Adipocyte (in vitro differentiated cells): ENCODE measurements around the gene UVRAG.
"Not testable (repeated sequence)": the region's sequence is repeated elsewhere in the genome, so short reads cannot be mapped to it uniquely, and the experiment has no call there.

ENCODE experiments used
- DNase-seq: peaks from one replicate; pipeline ENCODE4 v3.0.0-alpha.2; 2015; ENCODE audit warnings: low read depth
- H3K27me3 ChIP-seq: replicated peaks from 2 replicates; pipeline ENCODE4 v1.7.0; 2013; ENCODE audit warnings: mild to moderate bottlenecking, low read length, moderate library complexity; ENCODE audit not compliant: control insufficient read depth, insufficient read depth
- H3K36me3 ChIP-seq: 2 replicates; pipeline ENCODE4 v1.7.0; 2013; ENCODE audit warnings: low read length, mild to moderate bottlenecking, moderate library complexity; ENCODE audit not compliant: control insufficient read depth, insufficient read depth, severe bottlenecking
- H3K4me1 ChIP-seq: 2 replicates; pipeline ENCODE4 v1.7.0; 2013; ENCODE audit warnings: mild to moderate bottlenecking, low read length, moderate library complexity; ENCODE audit not compliant: control insufficient read depth, insufficient read depth
- H3K4me3 ChIP-seq: 2 replicates; pipeline ENCODE4 v1.7.0; 2013; ENCODE audit warnings: mild to moderate bottlenecking, low read length, moderate library complexity
- H3K9ac ChIP-seq: 2 replicates; pipeline ENCODE4 v1.7.0; 2013; ENCODE audit warnings: mild to moderate bottlenecking, low read length, moderate library complexity
- H3K9me3 ChIP-seq: 2 replicates; pipeline ENCODE4 v1.7.0; 2013; ENCODE audit warnings: mild to moderate bottlenecking, low read length, moderate library complexity; ENCODE audit not compliant: control insufficient read depth

The UVRAG gene

GRCh38 chr11:75930534-75930933 is 115.5 kb downstream of the UVRAG start:
- no peak overlapping the region for H3K4me3 ChIP-seq
- H3K9me3 ChIP-seq, result no peaks in the 10 kb centered on the region
- peak; percentile 34 for DNase-seq

GRCh38 chr11:75931124-75931523 is 116.1 kb downstream of the UVRAG start:
- peak; percentile 46 for DNase-seq
- H3K4me3 ChIP-seq, result no peak overlapping the region
- no peaks in the 10 kb centered on the region for H3K36me3 ChIP-seq
- no peaks in the 10 kb centered on the region for H3K27me3 ChIP-seq
- H3K4me1 ChIP-seq, result peaks cover 4% of the 10 kb centered on the region
- H3K9me3 ChIP-seq, result no peaks in the 10 kb centered on the region
- H3K9ac ChIP-seq, result no peak overlapping the region

More at GRCh38 chr11:75930534-75930933, 115.5 kb downstream of the UVRAG start:
- H3K9ac ChIP-seq, result no peak overlapping the region
- peaks cover 10% of the 10 kb centered on the region for H3K4me1 ChIP-seq
- no peaks in the 10 kb centered on the region for H3K36me3 ChIP-seq
- no peaks in the 10 kb centered on the region for H3K27me3 ChIP-seq

GRCh38 chr11:75933736-75934135 is 118.7 kb downstream of the UVRAG start:
- H3K4me1 ChIP-seq, result peaks cover 16% of the 10 kb centered on the region
- not testable (repeated sequence) for H3K9ac ChIP-seq, H3K36me3 ChIP-seq, H3K27me3 ChIP-seq, H3K9me3 ChIP-seq, DNase-seq, H3K4me3 ChIP-seq

GRCh38 chr11:75934851-75935250 is 119.8 kb downstream of the UVRAG start:
- Histone ChIP-seq H3K9ac (no peak overlapping the region), H3K27me3 (no peaks in the 10 kb centered on the region), H3K36me3 (no peaks in the 10 kb centered on the region), H3K4me1 (peaks cover 27% of the 10 kb centered on the region), H3K9me3 (no peaks in the 10 kb centered on the region), H3K4me3 (no peak overlapping the region)
- no peak for DNase-seq

GRCh38 chr11:75938543-75938942 is 123.5 kb downstream of the UVRAG start:
- Histone ChIP-seq H3K36me3 (no peaks in the 10 kb centered on the region), H3K9me3 (no peaks in the 10 kb centered on the region), H3K4me1 (peaks cover 44% of the 10 kb centered on the region), H3K27me3 (no peaks in the 10 kb centered on the region), H3K9ac (peak overlapping the region; percentile 57), H3K4me3 (peak overlapping the region; percentile 63)
- peak; percentile 56 for DNase-seq

- no peaks in the 10 kb centered on the region for H3K36me3 ChIP-seq
- no peak overlapping the region for H3K9ac ChIP-seq
- no peaks in the 10 kb centered on the region for H3K27me3 ChIP-seq
- H3K9me3 ChIP-seq, result no peaks in the 10 kb centered on the region
- DNase-seq, result no peak
- H3K4me1 ChIP-seq, result peaks cover 44% of the 10 kb centered on the region
- no peak overlapping the region for H3K4me3 ChIP-seq
Measured at GRCh38 chr11:75939516-75939915, 124.5 kb downstream of the UVRAG start.

GRCh38 chr11:75939992-75940391 is 125.0 kb downstream of the UVRAG start:
- peak overlapping the region; percentile 11 for H3K4me3 ChIP-seq
- no peaks in the 10 kb centered on the region for H3K27me3 ChIP-seq
- no peaks in the 10 kb centered on the region for H3K36me3 ChIP-seq
- H3K9me3 ChIP-seq, result no peaks in the 10 kb centered on the region
- H3K9ac ChIP-seq, result no peak overlapping the region
- peaks cover 44% of the 10 kb centered on the region for H3K4me1 ChIP-seq
- no peak for DNase-seq

GRCh38 chr11:75940911-75941310 is 125.9 kb downstream of the UVRAG start:
- H3K4me3 ChIP-seq, result no peak overlapping the region
- no peak overlapping the region for H3K9ac ChIP-seq
- no peak for DNase-seq
- H3K9me3 ChIP-seq, result no peaks in the 10 kb centered on the region
- peaks cover 49% of the 10 kb centered on the region for H3K4me1 ChIP-seq
- H3K36me3 ChIP-seq, result no peaks in the 10 kb centered on the region
- H3K27me3 ChIP-seq, result no peaks in the 10 kb centered on the region

GRCh38 chr11:75944515-75944914 is 129.5 kb downstream of the UVRAG start:
- H3K9ac ChIP-seq, result no peak overlapping the region
- no peaks in the 10 kb centered on the region for H3K9me3 ChIP-seq
- no peak for DNase-seq
- no peak overlapping the region for H3K4me3 ChIP-seq
- H3K36me3 ChIP-seq, result no peaks in the 10 kb centered on the region
- H3K27me3 ChIP-seq, result no peaks in the 10 kb centered on the region
- peaks cover 40% of the 10 kb centered on the region for H3K4me1 ChIP-seq

- DNase-seq, result no peak
- no peak overlapping the region for H3K9ac ChIP-seq
Measured at GRCh38 chr11:75945446-75945845, 130.4 kb downstream of the UVRAG start.

GRCh38 chr11:75945947-75946346 is 130.9 kb downstream of the UVRAG start:
- Histone ChIP-seq H3K36me3 (no peaks in the 10 kb centered on the region), H3K9ac (no peak overlapping the region), H3K27me3 (no peaks in the 10 kb centered on the region), H3K4me1 (peaks cover 26% of the 10 kb centered on the region), H3K4me3 (no peak overlapping the region), H3K9me3 (no peaks in the 10 kb centered on the region)
- DNase-seq, result no peak

More at GRCh38 chr11:75945446-75945845, 130.4 kb downstream of the UVRAG start:
- Histone ChIP-seq H3K36me3 (no peaks in the 10 kb centered on the region), H3K9me3 (no peaks in the 10 kb centered on the region), H3K27me3 (no peaks in the 10 kb centered on the region), H3K4me3 (no peak overlapping the region), H3K4me1 (peaks cover 31% of the 10 kb centered on the region)
